Measurements from ENCODE around the gene PANK4.
"Not testable (repeated sequence)": the region's sequence is repeated elsewhere in the genome, so short reads cannot be mapped to it uniquely, and the experiment has no call there.

Gene PANK4

GRCh38 chr1:2525920-2526823 is at the start of gene PANK4:
PANK4 (minus strand) TSS chr1:2526596; CDS start chr1:2526587, 9 bp downstream.
- in situ Hi-C loops (cut with HindIII; ENCODE audit: low sequenced_read_pairs) = no loop called here

GRCh38 chr1:2574350-2574749 is 48.0 kb upstream of the PANK4 start:
- in situ Hi-C loops (cut with HindIII; ENCODE audit: low sequenced_read_pairs) = no loop called here

GRCh38 chr1:2573250-2573920 is 47.0 kb upstream of the PANK4 start:
- in situ Hi-C loops (cut with HindIII; ENCODE audit: low sequenced_read_pairs) = no loop called here

- in situ Hi-C loops (cut with HindIII; ENCODE audit: low sequenced_read_pairs) = no loop called here
These were observed 45.0 kb upstream of the PANK4 start for GRCh38 chr1:2571348-2571747.

GRCh38 chr1:2570332-2570731 is 43.9 kb upstream of the PANK4 start:
- in situ Hi-C loops (cut with HindIII; ENCODE audit: low sequenced_read_pairs) = no loop called here

- in situ Hi-C loops (cut with HindIII; ENCODE audit: low sequenced_read_pairs) = not testable (repeated sequence)
These were observed 43.3 kb upstream of the PANK4 start for GRCh38 chr1:2569703-2570102.

GRCh38 chr1:2569060-2569459 is 42.7 kb upstream of the PANK4 start:
- in situ Hi-C loops (cut with HindIII; ENCODE audit: low sequenced_read_pairs) = no loop called here

GRCh38 chr1:2568187-2568816 is 41.9 kb upstream of the PANK4 start:
- in situ Hi-C loops (cut with HindIII; ENCODE audit: low sequenced_read_pairs) = not testable (repeated sequence)

- in situ Hi-C loops (cut with HindIII; ENCODE audit: low sequenced_read_pairs) = no loop called here
These were observed 40.8 kb upstream of the PANK4 start for GRCh38 chr1:2567083-2567679.

GRCh38 chr1:2566101-2567045 is 40.0 kb upstream of the PANK4 start:
- in situ Hi-C loops (cut with HindIII; ENCODE audit: low sequenced_read_pairs) = no loop called here

- in situ Hi-C loops (cut with HindIII; ENCODE audit: low sequenced_read_pairs) = no loop called here
These were observed 38.5 kb upstream of the PANK4 start for GRCh38 chr1:2564815-2565374.

- in situ Hi-C loops (cut with HindIII; ENCODE audit: low sequenced_read_pairs) = no loop called here
These were observed 37.8 kb upstream of the PANK4 start for GRCh38 chr1:2564006-2564814.

- in situ Hi-C loops (cut with HindIII; ENCODE audit: low sequenced_read_pairs) = no loop called here
These were observed 36.8 kb upstream of the PANK4 start for GRCh38 chr1:2563205-2563604.

- in situ Hi-C loops (cut with HindIII; ENCODE audit: low sequenced_read_pairs) = no loop called here
These were observed 35.8 kb upstream of the PANK4 start for GRCh38 chr1:2561898-2562895.

GRCh38 chr1:2561446-2561845 is 35.0 kb upstream of the PANK4 start:
- in situ Hi-C loops (cut with HindIII; ENCODE audit: low sequenced_read_pairs) = no loop called here

- in situ Hi-C loops (cut with HindIII; ENCODE audit: low sequenced_read_pairs) = no loop called here
These were observed 34.1 kb upstream of the PANK4 start for GRCh38 chr1:2560299-2561073.

All from endothelial cell of hepatic sinusoid (primary cell).